Activated naive CD8-positive, alpha-beta T cell treated with anti-CD3 and anti-CD28 coated beads, Interleukin-2, amount 10 ng/mL, durations not matched to agents 7 days and 5 days (primary cell): ENCODE measurements around the gene LRRN2. TPM values are rescaled to one million over a fixed set of nuclear protein-coding genes. Genes with fewer than 3 reads are reported as not detected.
"Not testable (repeated sequence)": the region's sequence is repeated elsewhere in the genome, so short reads cannot be mapped to it uniquely, and the experiment has no call there.

Experiments used
- ATAC-seq: fragments of 150-1000 bp; cut with Tn5 transposase; one replicate; pipeline ENCODE4 v1.10.0; 2021; ENCODE audit warnings: low read depth, moderate library complexity
- POLR2A ChIA-PET: fragments of 350-600 bp; sonication (Branson Sonifier 250); formaldehyde crosslinking; loops from one replicate; lab custom pipeline; 2021; ENCODE audit warnings: antibody characterized with exemption; lab: Charles Lee
- DNase-seq: peaks from one replicate; pipeline ENCODE4 v3.0.0; 2021
- H3K27ac Mint-ChIP-seq: one replicate; pipeline ENCODE4 v1.8.0; 2022; ENCODE audit warnings: mild to moderate bottlenecking, mixed read lengths
- H3K27me3 Mint-ChIP-seq: one replicate; pipeline ENCODE4 v1.8.0; 2022; ENCODE audit warnings: mild to moderate bottlenecking, moderate library complexity, mixed read lengths
- H3K36me3 Mint-ChIP-seq: one replicate; pipeline ENCODE4 v1.8.0; 2021; ENCODE audit warnings: mild to moderate bottlenecking, mixed read lengths
- H3K4me1 Mint-ChIP-seq: one replicate; pipeline ENCODE4 v1.8.0; 2021; ENCODE audit warnings: mixed read lengths
- H3K4me3 Mint-ChIP-seq: one replicate; pipeline ENCODE4 v1.8.0; 2022; ENCODE audit warnings: mild to moderate bottlenecking, moderate library complexity, mixed read lengths
- H3K9me3 Mint-ChIP-seq: one replicate; pipeline ENCODE4 v1.8.0; 2021; ENCODE audit warnings: mixed read lengths
- total RNA-seq, 2 experiments: library from RNA; stranded (reverse); gene quantifications; one replicate each; pipeline ENCODE4 v1.2.3, GENCODE V29; 2021

LRRN2 gene
- total RNA-seq, 2 experiments from 2014 or later, result not detected

GRCh38 chr1:204634260-204634910, 51.2 kb downstream of the LRRN2 start:
- no peaks in the 10 kb centered on the region for H3K36me3 Mint-ChIP-seq
- H3K4me3 Mint-ChIP-seq, result no peak overlapping the region
- ATAC-seq, result no peak
- no peak for DNase-seq
- POLR2A ChIA-PET, result no interaction called here
- no peaks in the 10 kb centered on the region for H3K9me3 Mint-ChIP-seq
- no peaks in the 10 kb centered on the region for H3K4me1 Mint-ChIP-seq
- peaks cover 6% of the 10 kb centered on the region for H3K27me3 Mint-ChIP-seq
- no peak overlapping the region for H3K27ac Mint-ChIP-seq

GRCh38 chr1:204633665-204634064, 51.9 kb downstream of the LRRN2 start:
- Mint-ChIP-seq H3K4me3 (no peak overlapping the region), H3K27ac (no peak overlapping the region), H3K27me3 (peaks cover 6% of the 10 kb centered on the region), H3K36me3 (no peaks in the 10 kb centered on the region), H3K9me3 (no peaks in the 10 kb centered on the region), H3K4me1 (no peaks in the 10 kb centered on the region)
- ATAC-seq (no peak), DNase-seq (no peak)
- POLR2A ChIA-PET, result no interaction called here

GRCh38 chr1:204630132-204630905, 55.2 kb downstream of the LRRN2 start:
- POLR2A ChIA-PET, result no interaction called here
- H3K36me3 Mint-ChIP-seq, result no peaks in the 10 kb centered on the region
- no peak overlapping the region for H3K27ac Mint-ChIP-seq
- no peak for ATAC-seq
- peaks cover 6% of the 10 kb centered on the region for H3K27me3 Mint-ChIP-seq
- H3K4me1 Mint-ChIP-seq, result no peaks in the 10 kb centered on the region
- DNase-seq, result no peak
- H3K9me3 Mint-ChIP-seq, result no peaks in the 10 kb centered on the region
- H3K4me3 Mint-ChIP-seq, result no peak overlapping the region

GRCh38 chr1:204629459-204629858, 56.1 kb downstream of the LRRN2 start:
- H3K9me3 Mint-ChIP-seq, H3K27ac Mint-ChIP-seq, H3K4me1 Mint-ChIP-seq, POLR2A ChIA-PET, H3K36me3 Mint-ChIP-seq, ATAC-seq, H3K27me3 Mint-ChIP-seq, H3K4me3 Mint-ChIP-seq, DNase-seq: not testable (repeated sequence)

- POLR2A ChIA-PET, result no interaction called here
- Mint-ChIP-seq H3K27me3 (peaks cover 6% of the 10 kb centered on the region), H3K9me3 (no peaks in the 10 kb centered on the region), H3K4me3 (no peak overlapping the region), H3K27ac (no peak overlapping the region), H3K36me3 (no peaks in the 10 kb centered on the region), H3K4me1 (no peaks in the 10 kb centered on the region)
- DNase-seq, result no peak
- ATAC-seq, result no peak
Measured at GRCh38 chr1:204628868-204629267, 56.7 kb downstream of the LRRN2 start.

- ATAC-seq (no peak), DNase-seq (no peak)
- POLR2A ChIA-PET, result no interaction called here
- no peak overlapping the region for H3K4me3 Mint-ChIP-seq
- no peak overlapping the region for H3K27ac Mint-ChIP-seq
- peaks cover 2% of the 10 kb centered on the region for H3K4me1 Mint-ChIP-seq
- peaks cover 6% of the 10 kb centered on the region for H3K27me3 Mint-ChIP-seq
- H3K9me3 Mint-ChIP-seq, result no peaks in the 10 kb centered on the region
- H3K36me3 Mint-ChIP-seq, result no peaks in the 10 kb centered on the region
Measured at GRCh38 chr1:204627436-204627835, 58.1 kb downstream of the LRRN2 start.

GRCh38 chr1:204626381-204626780, 59.2 kb downstream of the LRRN2 start:
- no peak for DNase-seq
- Mint-ChIP-seq H3K36me3 (no peaks in the 10 kb centered on the region), H3K9me3 (no peaks in the 10 kb centered on the region), H3K4me1 (peaks cover 2% of the 10 kb centered on the region), H3K27ac (no peak overlapping the region), H3K27me3 (peaks cover 3% of the 10 kb centered on the region), H3K4me3 (no peak overlapping the region)
- POLR2A ChIA-PET, result no interaction called here
- no peak for ATAC-seq

- H3K4me1 Mint-ChIP-seq, result peaks cover 2% of the 10 kb centered on the region
- POLR2A ChIA-PET, result no interaction called here
- no peaks in the 10 kb centered on the region for H3K9me3 Mint-ChIP-seq
- no peaks in the 10 kb centered on the region for H3K27me3 Mint-ChIP-seq
- no peak overlapping the region for H3K4me3 Mint-ChIP-seq
- no peak overlapping the region for H3K27ac Mint-ChIP-seq
- no peaks in the 10 kb centered on the region for H3K36me3 Mint-ChIP-seq
- ATAC-seq, result no peak
- DNase-seq, result no peak
Measured at GRCh38 chr1:204624631-204625216, 60.8 kb downstream of the LRRN2 start.

GRCh38 chr1:204623894-204624361, 61.6 kb downstream of the LRRN2 start:
- Mint-ChIP-seq H3K4me1 (peaks cover 2% of the 10 kb centered on the region), H3K36me3 (no peaks in the 10 kb centered on the region), H3K9me3 (no peaks in the 10 kb centered on the region), H3K27me3 (no peaks in the 10 kb centered on the region), H3K4me3 (no peak overlapping the region), H3K27ac (no peak overlapping the region)
- POLR2A ChIA-PET, result no interaction called here
- DNase-seq (no peak), ATAC-seq (peak; percentile 70)

GRCh38 chr1:204623365-204623893, 62.1 kb downstream of the LRRN2 start:
- H3K27me3 Mint-ChIP-seq, result no peaks in the 10 kb centered on the region
- H3K9me3 Mint-ChIP-seq, result no peaks in the 10 kb centered on the region
- no peak for ATAC-seq
- H3K36me3 Mint-ChIP-seq, result no peaks in the 10 kb centered on the region
- H3K27ac Mint-ChIP-seq, result no peak overlapping the region
- H3K4me1 Mint-ChIP-seq, result peaks cover 2% of the 10 kb centered on the region
- no peak for DNase-seq
- POLR2A ChIA-PET, result no interaction called here
- H3K4me3 Mint-ChIP-seq, result no peak overlapping the region

- H3K4me1 Mint-ChIP-seq, result peaks cover 2% of the 10 kb centered on the region
- H3K36me3 Mint-ChIP-seq, result no peaks in the 10 kb centered on the region
- DNase-seq, result no peak
Measured at GRCh38 chr1:204621996-204622395, 63.5 kb downstream of the LRRN2 start.

GRCh38 chr1:204621396-204621795, 64.1 kb downstream of the LRRN2 start:
- H3K4me3 Mint-ChIP-seq, result no peak overlapping the region
- peak overlapping the region; percentile 55 for H3K27ac Mint-ChIP-seq
- H3K36me3 Mint-ChIP-seq, result no peaks in the 10 kb centered on the region
- POLR2A ChIA-PET, result no interaction called here
- DNase-seq (no peak), ATAC-seq (no peak)
- H3K9me3 Mint-ChIP-seq, result no peaks in the 10 kb centered on the region
- H3K27me3 Mint-ChIP-seq, result no peaks in the 10 kb centered on the region
- peaks cover 2% of the 10 kb centered on the region for H3K4me1 Mint-ChIP-seq

More at GRCh38 chr1:204621996-204622395, 63.5 kb downstream of the LRRN2 start:
- H3K27me3 Mint-ChIP-seq, result no peaks in the 10 kb centered on the region
- no peak overlapping the region for H3K27ac Mint-ChIP-seq
- POLR2A ChIA-PET, result interaction anchor here (0.6 kb wide), 1 partner anchor 76 kb away, joined by 3 read pairs; no protein-coding TSS in a partner anchor
- no peak overlapping the region for H3K4me3 Mint-ChIP-seq
- ATAC-seq, result no peak
- no peaks in the 10 kb centered on the region for H3K9me3 Mint-ChIP-seq

- no peak for ATAC-seq
- POLR2A ChIA-PET, result no interaction called here
- Mint-ChIP-seq H3K9me3 (no peaks in the 10 kb centered on the region), H3K36me3 (no peaks in the 10 kb centered on the region), H3K4me1 (peaks cover 2% of the 10 kb centered on the region), H3K27me3 (no peaks in the 10 kb centered on the region), H3K27ac (no peak overlapping the region), H3K4me3 (no peak overlapping the region)
- DNase-seq, result no peak
Measured at GRCh38 chr1:204619721-204620120, 65.8 kb downstream of the LRRN2 start.
